Activated CD4-positive, CD25-positive, alpha-beta regulatory T cell treated with anti-CD3 and anti-CD28 coated beads, Interleukin-2, amount 50 U/mL, for 16 hours (primary cell): ENCODE results near the gene FPR1.

ENCODE experiments used
- DNase-seq: peaks from one replicate; pipeline ENCODE4 v3.0.0-alpha.2; 2020; ENCODE audit warnings: low read depth, low spot score

The FPR1 gene

GRCh38 chr19:51704626-51705025, 47.1 kb downstream of the FPR1 start:
- no peak for DNase-seq

DNA sequence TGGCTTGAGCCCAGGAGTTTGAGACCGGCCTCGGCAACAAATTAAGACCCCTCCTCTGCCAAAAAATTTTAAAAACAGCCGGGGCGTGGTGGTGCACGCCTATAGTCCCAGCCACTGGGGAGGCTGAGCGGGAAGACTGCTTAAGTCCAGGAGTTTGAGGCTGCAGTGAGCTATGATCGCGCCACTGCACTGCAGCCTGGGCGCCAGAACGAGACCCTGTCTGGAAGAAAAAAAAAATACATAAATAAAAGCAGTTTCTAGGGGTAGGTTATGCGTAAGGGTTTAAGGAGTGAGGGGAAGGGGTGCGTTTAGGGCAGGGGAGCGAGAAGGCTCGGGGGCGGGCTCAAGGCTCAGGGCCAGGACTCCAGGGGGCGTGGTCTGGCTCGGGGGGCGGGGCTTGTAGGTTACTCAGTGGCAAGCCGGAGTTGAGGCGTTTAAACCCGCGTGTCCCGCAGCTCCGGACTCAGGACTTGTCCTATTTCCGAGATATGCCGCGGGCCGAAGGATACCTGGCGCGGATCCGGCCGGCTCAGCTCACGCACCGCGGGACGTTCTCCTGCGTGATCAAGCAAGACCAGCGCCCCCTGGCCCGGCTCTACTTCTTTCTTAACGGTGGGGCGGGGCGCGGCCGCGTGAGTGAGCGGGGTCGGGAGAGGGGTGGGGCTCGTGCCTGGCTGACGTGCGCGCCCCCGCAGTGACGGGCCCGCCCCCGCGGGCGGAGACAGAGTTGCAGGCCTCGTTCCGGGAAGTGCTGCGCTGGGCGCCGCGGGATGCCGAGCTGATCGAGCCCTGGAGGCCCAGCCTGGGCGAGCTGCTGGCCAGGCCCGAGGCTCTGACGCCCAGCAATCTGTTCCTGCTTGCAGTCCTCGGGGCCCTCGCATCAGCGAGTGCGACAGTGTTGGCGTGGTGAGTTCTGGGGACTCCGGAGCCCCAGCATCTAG, 47.8 kb downstream of the FPR1 start:
- peak; percentile 92 for DNase-seq

DNA sequence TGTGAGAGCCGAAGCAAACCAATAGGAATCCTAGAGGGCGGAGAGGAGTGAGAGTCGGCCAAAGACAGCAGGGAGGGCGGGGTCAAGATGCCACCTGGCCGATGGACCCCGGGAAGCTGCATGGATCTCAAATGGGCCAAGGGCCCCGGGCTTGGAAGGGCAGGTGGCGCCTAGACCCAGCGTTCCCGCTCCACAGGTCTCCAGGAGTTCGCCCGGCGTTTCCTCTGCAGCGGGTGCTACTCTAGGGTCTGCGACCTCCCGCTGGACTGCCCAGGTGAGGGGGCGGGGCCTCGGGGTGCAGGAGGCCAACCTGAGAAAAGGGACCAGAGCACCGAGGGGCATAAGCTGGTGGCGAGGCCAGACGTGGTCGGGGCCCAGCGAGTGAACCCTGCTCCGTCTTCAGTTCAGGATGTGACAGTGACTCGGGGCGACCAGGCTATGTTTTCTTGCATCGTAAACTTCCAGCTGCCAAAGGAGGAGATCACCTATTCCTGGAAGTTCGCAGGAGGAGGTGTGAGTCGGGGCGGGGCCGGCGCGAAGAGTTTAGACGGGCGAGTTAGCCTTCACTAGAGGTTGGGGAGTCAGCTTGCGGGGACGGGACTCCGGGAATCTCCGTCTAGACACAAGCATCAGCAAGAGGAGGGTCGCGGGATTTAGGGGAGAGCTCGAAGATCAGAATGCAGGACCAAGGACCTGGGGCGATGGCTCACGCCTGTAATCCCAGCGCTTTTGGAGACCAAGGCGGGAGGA, 48.7 kb downstream of the FPR1 start:
- no peak for DNase-seq

DNA sequence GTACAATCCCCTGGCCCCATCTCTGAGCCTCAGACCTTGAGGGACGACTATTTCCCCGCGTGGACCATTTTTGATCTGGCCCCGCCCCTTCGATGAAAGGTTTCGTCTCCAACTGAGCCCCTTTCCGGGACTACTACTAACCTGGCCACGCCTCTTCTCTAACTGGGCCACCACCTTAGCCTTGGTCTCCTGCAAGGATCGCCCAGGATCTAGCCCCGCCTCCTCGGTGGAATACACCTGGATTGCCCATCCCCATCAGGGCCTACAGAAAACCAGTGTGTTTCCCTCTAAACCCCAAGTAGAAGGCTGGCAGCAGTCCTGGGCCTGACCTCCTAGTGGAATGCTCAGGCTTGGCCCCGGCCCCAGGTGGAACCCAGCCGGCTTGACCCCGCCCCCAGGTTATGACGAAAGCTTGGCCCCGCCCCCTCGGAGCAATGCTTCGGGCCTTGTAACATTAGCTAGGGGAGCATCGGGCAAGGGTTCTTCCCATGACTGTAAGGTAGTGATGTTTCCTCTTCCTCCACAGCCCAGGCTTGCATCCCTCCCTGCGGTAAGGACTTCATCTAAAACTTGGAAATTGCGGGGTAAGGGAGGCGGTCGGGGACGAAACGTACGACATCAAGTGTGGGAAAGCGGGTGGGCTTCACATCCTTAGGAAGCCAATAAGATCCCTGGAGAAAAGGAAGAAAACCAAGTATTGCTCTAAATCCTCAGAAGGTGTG, 49.4 kb downstream of the FPR1 start:
- peak; percentile 18 for DNase-seq

DNA sequence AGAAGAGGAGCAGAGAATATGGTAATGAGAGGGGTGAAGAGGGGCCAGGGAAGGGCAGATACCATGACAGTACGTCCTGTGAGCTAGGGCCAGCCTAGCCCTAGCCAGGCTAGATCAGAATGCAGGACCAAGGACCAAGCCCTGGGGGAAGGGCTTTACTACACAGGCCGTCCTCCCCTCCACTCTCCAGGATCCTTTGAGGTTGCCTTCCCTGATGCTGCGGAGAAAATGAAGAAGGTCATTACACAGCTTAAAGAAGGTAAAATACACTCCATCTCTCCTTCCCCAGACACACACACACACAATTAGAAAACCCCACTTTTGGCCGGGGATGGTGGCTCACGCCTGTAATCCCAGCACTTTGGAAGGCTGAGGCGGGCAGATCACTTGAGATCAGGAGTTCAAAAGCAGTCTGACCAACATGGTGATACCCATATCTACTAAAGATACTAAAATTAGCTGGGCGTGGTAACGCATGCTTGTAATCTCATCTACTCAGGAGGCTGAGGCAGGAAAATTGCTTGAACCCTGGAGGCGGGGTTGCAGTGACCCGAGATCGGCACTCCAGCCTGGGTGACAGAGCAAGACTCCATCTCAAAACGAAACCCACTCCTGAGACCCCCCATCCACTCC, 50.1 kb downstream of the FPR1 start:
- DNase-seq, result no peak

DNA sequence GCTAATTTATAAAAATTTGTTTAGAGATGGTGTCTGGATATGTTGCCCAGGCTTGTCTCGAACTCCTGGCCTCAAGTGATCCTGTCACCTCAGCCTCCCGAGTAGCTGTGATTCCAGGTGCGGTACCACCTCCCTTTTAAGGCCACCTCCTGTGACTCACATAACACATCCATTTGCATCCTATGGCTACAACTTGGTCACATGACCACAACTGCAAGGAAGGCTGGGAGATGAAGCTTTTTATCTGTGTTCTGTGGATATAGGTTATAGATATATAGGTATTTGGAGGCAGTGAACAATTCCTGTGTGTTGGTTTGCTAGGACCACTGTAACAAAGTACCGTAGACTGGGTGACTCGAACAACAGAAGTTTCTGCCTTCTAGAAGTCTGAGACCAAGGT, 52.5 kb downstream of the FPR1 start:
- no peak for DNase-seq

DNA sequence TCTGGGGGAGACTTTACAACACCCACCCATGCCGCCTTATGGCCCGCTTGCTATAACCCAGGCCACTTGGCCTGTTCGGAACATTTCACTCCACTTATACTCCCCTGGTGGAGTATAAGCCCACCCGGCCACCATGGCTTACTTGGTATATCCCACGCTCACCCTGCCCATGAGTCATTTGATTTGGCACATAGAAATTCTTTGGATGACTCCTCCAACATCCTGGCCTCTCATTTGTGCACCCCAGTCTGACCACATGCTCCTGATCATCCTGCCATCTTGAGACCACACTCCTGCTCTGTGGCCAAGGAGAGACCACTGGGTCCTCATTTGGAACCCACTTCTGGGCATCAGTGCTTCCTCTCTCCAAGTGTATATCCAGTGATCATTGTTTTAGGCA, 53.4 kb downstream of the FPR1 start:
- DNase-seq, result no peak

- DNase-seq, result no peak
Observed at GRCh38 chr19:51697169-51697776, 54.4 kb downstream of the FPR1 start.

- no peak for DNase-seq
Observed at GRCh38 chr19:51696606-51697005, 55.1 kb downstream of the FPR1 start.
